Gastroesophageal sphincter (tissue), 4 donors: ENCODE results near the gene ANKMY2. TPM values are rescaled to one million over a fixed set of nuclear protein-coding genes. Genes with fewer than 3 reads are reported as not detected.
A peak's percentile ranks its signal among the peaks of the same experiment; 100 is the strongest.
"Not testable (repeated sequence)": the region's sequence is repeated elsewhere in the genome, so short reads cannot be mapped to it uniquely, and the experiment has no call there.

Experiments
- ATAC-seq: fragments of 150-250 bp; one replicate; pipeline ENCODE4 v1.9.1; 2016; ENCODE audit warnings: mild to moderate bottlenecking, moderate library complexity
- H3K27ac ChIP-seq, 4 donors: fragments of 200-600 bp; sonication (generic) in 3 of 4; 1 replicate in 3 of 4; 2 replicates in 1 of 4; pipeline ENCODE4 v1.5.1; 2016 to 2019
- H3K27me3 ChIP-seq: fragments of 200-600 bp; sonication (generic); one replicate; pipeline ENCODE4 v1.5.1; 2019
- H3K36me3 ChIP-seq, 2 donors: fragments of 200-600 bp; sonication (generic); one replicate each; pipeline ENCODE4 v1.5.1; 2019; ENCODE audit warnings: control low read depth in 1 of 2
- H3K4me1 ChIP-seq, 3 donors: fragments of 200-600 bp; sonication (generic); 1 replicate in 2 of 3; 2 replicates in 1 of 3; pipeline ENCODE4 v1.5.1; 2016 to 2019; ENCODE audit warnings: control low read depth in 2 of 3
- H3K4me3 ChIP-seq, 2 donors: fragments of 200-600 bp; sonication (generic); one replicate each; pipeline ENCODE4 v1.5.1; 2019; ENCODE audit warnings: mild to moderate bottlenecking in 1 of 2, moderate library complexity in 1 of 2
- H3K9me3 ChIP-seq, 3 donors: fragments of 200-600 bp; sonication (generic); one replicate each; pipeline ENCODE4 v1.5.1; 2017 to 2019; ENCODE audit warnings: control low read depth in 2 of 3
- EP300 ChIP-seq: sonication (generic); formaldehyde crosslinking; IDR thresholded peaks from one replicate; pipeline ENCODE4 v1.6.1; 2017; ENCODE audit warnings: antibody characterized with exemption, mild to moderate bottlenecking
- POLR2A ChIP-seq, 2 donors: fragments of 450-650 bp; IDR thresholded peaks; one replicate each; pipeline ENCODE4 v1.6.1; 2017; ENCODE audit warnings: antibody characterized with exemption in 2 of 2, mild to moderate bottlenecking in 2 of 2, moderate library complexity in 1 of 2
- POLR2AphosphoS5 ChIP-seq: sonication (generic); formaldehyde crosslinking; IDR thresholded peaks from one replicate; pipeline ENCODE4 v1.6.1; 2017; ENCODE audit warnings: antibody characterized with exemption
- WGBS, 2 donors: methylation state at CpG; one replicate each; pipeline ENCODE4 v1.1.5; 2018; ENCODE audit warnings: low coverage in 1 of 2; 5-methylcytosine and 5-hydroxymethylcytosine counted together
- total RNA-seq, 4 donors: library from RNA; depleted of rRNA; stranded (reverse); fragments of >200 nt; gene quantifications; one replicate each; pipeline ENCODE4 v1.1.0, GENCODE V29; 2016
- TF ChIP-seq, protein P1 (sequence below), 4 experiments: fragments of 200-600 bp in 2 of 4; fragments of 450-650 bp in 2 of 4; sonication (generic) in 1 of 4; IDR thresholded peaks; one replicate each; pipeline ENCODE4 v1.5.1; 2017 to 2019; ENCODE audit warnings: antibody characterized with exemption in 4 of 4, mild to moderate bottlenecking in 2 of 4, moderate library complexity in 2 of 4

The ANKMY2 gene
- total RNA-seq, 4 donors from 2014 or later, result 13.2 to 37.9 (median 25.3) TPM

DNA sequence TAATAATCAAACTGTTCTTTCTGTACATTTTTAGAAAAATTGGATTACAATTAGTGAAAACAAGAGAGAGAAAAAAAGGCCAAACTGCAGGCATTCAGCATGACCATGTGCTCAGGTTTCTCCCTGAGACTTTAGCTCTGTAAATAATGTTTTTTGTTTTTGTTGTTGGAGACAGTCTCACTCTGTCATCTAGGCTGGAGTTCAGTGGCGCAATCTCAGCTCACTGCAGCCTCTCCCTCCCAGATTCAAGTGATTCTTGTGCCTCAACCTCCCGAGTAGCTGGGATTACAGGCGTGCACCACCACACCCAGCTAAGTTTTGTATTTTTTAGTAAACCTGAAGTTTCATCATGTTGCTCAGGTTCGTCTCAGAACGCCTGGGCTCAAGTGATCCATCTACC lies 23.4 kb upstream of the ANKMY2 start:
- no peak for ATAC-seq

DNA sequence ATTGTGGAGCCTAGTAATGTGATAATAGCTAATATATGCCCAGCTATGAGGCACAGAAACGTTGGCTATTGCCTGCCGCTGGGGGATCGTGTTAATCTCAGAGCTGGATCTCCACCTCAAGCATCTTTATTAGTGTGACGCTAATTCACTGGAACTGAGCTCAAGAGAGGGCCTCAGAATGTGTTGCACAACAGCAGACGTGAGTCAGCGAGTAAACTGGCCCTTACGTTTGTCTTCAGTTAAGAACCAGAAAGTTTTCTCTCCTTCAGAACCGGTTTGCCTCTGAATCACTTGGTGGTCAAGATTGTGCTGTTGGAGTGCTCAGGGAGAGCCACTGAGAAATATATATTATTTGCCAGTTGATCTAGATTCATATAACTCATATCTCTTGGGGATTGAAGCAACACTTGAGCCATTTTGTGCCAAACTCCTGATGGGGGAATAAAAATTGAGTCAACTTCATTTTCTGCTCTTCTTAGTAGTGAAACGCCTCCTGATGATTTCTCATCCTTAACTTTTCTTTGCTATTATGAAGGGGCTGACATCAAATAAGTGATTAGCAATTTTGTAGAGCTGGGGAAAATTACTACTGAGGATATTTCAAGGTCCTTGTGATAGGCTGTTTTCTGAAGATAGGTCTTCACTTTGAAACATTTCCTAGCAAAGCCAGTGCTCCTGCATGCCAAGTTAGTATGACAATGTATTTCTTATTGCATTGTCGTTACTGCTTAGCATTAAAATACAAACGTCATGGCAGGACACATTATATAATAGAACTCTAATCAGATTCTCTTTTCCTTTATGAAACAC lies 22.7 kb upstream of the ANKMY2 start:
- TF ChIP-seq POLR2AphosphoS5, result peak; percentile 44
- TF ChIP-seq, protein P1, sequence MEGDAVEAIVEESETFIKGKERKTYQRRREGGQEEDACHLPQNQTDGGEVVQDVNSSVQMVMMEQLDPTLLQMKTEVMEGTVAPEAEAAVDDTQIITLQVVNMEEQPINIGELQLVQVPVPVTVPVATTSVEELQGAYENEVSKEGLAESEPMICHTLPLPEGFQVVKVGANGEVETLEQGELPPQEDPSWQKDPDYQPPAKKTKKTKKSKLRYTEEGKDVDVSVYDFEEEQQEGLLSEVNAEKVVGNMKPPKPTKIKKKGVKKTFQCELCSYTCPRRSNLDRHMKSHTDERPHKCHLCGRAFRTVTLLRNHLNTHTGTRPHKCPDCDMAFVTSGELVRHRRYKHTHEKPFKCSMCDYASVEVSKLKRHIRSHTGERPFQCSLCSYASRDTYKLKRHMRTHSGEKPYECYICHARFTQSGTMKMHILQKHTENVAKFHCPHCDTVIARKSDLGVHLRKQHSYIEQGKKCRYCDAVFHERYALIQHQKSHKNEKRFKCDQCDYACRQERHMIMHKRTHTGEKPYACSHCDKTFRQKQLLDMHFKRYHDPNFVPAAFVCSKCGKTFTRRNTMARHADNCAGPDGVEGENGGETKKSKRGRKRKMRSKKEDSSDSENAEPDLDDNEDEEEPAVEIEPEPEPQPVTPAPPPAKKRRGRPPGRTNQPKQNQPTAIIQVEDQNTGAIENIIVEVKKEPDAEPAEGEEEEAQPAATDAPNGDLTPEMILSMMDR (IDR thresholded peaks at IDR 0.05), result peak in 1 of 4 experiments; percentile 6
- TF ChIP-seq EP300, result no peak
- 45 to 53% methylated on average over 8 to 11 of the region's 11 CpGs for WGBS, 2 donors
- H3K9me3 ChIP-seq, result no peaks in the 10 kb centered on the region
- H3K4me3 ChIP-seq, result no peak overlapping the region
- ATAC-seq, result peak; percentile 92
- no peaks in the 10 kb centered on the region for H3K27me3 ChIP-seq
- H3K4me1 ChIP-seq, result peaks cover 0 to 49% (median 2%) of the 10 kb centered on the region in 3 donors
- H3K27ac ChIP-seq, result peak overlapping the region; percentile 49 to 74 (median 68)
- H3K36me3 ChIP-seq, result no peaks in the 10 kb centered on the region

More for the DNA sequence above, 23.4 kb upstream of the ANKMY2 start:
- 91 to 100% methylated on average over 3 to 5 of the region's 5 CpGs for WGBS, 2 donors
- Histone ChIP-seq H3K4me3 (no peak overlapping the region), H3K27ac (peak overlapping the region in 3 of 4 donors; percentile 49 to 74 (median 70)), H3K27me3 (no peaks in the 10 kb centered on the region), H3K4me1 (peaks cover 0 to 46% (median 2%) of the 10 kb centered on the region in 3 donors), H3K36me3 (no peaks in the 10 kb centered on the region), H3K9me3 (no peaks in the 10 kb centered on the region)
- TF ChIP-seq POLR2AphosphoS5 (no peak), POLR2A (IDR thresholded peaks at IDR 0.05) (no peak), EP300 (no peak)
- TF ChIP-seq, protein P1 (IDR thresholded peaks at IDR 0.05), result no peak

DNA sequence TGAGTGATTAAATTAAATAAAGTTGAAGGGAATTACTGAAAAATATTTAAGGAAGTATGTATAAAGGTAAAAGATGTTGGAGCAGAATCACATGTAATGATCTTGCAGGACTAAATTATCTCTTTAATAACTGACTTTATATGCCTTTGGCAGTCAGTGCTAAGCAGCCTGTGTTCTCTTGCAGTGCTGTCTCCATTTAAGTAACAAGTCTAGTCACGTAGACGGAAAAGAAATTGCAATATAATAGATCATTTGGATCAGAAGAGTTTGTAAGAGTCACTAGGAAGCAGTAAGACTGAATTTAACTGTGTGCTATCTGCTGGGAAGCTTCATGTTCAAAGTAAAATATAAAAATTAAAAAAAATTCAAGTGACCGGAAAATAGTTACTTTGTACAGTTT lies 21.8 kb upstream of the ANKMY2 start:
- Histone ChIP-seq H3K27me3 (no peaks in the 10 kb centered on the region), H3K9me3 (no peaks in the 10 kb centered on the region), H3K4me3 (no peak overlapping the region), H3K27ac (peak overlapping the region; percentile 49 to 74 (median 68)), H3K36me3 (no peaks in the 10 kb centered on the region), H3K4me1 (peaks cover 0 to 58% (median 2%) of the 10 kb centered on the region in 3 donors)
- TF ChIP-seq POLR2A (IDR thresholded peaks at IDR 0.05) (no peak), POLR2AphosphoS5 (no peak)
- no peak for ATAC-seq
- WGBS, 2 donors, result 31 to 56% methylated on average over 3 of the region's 3 CpGs

DNA sequence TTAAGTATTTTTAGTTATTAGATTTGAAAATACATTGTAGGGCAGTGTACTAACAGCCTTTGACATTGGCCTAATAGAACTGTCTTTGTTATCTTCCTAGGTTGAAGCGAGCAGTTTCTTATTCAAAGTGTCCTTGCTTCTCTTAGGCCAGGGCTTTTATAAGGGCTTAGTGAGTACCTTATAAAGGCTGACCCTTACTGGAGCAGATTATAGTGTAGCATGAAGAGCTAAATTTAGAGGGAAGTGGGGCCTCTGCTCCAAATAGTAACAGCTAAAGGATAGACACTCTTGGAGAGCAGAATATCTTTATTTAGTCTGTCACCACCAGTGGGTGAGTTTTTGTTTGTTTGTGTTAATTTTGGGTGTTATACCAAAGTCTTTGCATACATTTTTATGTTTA lies 16.4 kb upstream of the ANKMY2 start:
- H3K4me3 ChIP-seq, result no peak overlapping the region
- no peaks in the 10 kb centered on the region for H3K9me3 ChIP-seq
- WGBS, 2 donors, result 38% methylated on average over 1 of the region's 1 CpG; no CpG with 5 or more reads in 1 of the 2 donors

DNA sequence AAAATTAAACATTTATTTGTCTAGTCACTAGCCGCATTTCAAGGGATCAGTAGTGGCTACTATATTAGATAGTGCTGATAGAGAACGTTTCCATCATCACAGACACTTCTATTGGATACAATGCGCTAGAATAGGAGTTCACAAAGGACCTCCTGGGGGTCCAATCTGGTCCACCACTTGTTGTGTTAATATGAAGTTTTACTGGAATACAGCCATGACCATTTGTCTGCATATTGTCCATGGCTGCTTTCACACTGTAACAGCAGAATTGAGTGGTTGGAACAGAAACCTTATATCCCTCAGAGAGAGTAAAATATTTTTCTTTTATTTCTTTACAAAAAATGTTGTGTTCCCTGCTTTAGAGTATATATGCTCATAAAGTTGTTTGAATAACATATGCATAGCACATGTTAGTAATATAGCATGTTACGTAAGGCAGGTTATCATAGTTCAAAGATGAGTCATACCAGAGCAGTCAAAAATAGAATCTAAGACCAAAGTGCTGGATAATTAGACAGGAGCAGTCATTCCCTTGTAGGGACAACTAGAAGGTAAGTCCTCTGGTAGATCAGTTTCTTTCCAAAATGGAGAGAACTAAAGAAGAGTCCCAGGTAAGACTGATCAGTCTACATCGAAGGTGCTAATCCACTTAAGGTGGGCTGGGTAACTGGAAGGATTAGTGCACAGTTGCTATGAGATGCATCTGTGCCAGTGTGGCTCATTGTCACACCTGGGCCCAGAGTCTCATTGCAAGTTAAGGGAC lies 15.3 kb upstream of the ANKMY2 start:
- no peak for TF ChIP-seq POLR2A (IDR thresholded peaks at IDR 0.05)
- TF ChIP-seq, protein P1 (IDR thresholded peaks at IDR 0.05), result no peak
- no peak overlapping the region for H3K27ac ChIP-seq
- ATAC-seq, result no peak
- 74 to 81% methylated on average over 5 of the region's 5 CpGs for WGBS, 2 donors
- H3K4me3 ChIP-seq, result no peak overlapping the region
- peaks cover 10 to 53% (median 11%) of the 10 kb centered on the region in 3 donors for H3K4me1 ChIP-seq
- H3K9me3 ChIP-seq, result no peaks in the 10 kb centered on the region
- no peaks in the 10 kb centered on the region for H3K27me3 ChIP-seq
- H3K36me3 ChIP-seq, result no peaks in the 10 kb centered on the region

More for the DNA sequence above, 16.4 kb upstream of the ANKMY2 start:
- Histone ChIP-seq H3K27me3 (no peaks in the 10 kb centered on the region), H3K27ac (peak overlapping the region; percentile 17 to 47 (median 38)), H3K4me1 (peaks cover 10 to 55% (median 11%) of the 10 kb centered on the region in 3 donors), H3K36me3 (no peaks in the 10 kb centered on the region)
- no peak for TF ChIP-seq EP300
- TF ChIP-seq, protein P1 (IDR thresholded peaks at IDR 0.05), result no peak
- TF ChIP-seq POLR2AphosphoS5, result no peak
- TF ChIP-seq POLR2A (IDR thresholded peaks at IDR 0.05), result no peak
- ATAC-seq, result no peak

DNA sequence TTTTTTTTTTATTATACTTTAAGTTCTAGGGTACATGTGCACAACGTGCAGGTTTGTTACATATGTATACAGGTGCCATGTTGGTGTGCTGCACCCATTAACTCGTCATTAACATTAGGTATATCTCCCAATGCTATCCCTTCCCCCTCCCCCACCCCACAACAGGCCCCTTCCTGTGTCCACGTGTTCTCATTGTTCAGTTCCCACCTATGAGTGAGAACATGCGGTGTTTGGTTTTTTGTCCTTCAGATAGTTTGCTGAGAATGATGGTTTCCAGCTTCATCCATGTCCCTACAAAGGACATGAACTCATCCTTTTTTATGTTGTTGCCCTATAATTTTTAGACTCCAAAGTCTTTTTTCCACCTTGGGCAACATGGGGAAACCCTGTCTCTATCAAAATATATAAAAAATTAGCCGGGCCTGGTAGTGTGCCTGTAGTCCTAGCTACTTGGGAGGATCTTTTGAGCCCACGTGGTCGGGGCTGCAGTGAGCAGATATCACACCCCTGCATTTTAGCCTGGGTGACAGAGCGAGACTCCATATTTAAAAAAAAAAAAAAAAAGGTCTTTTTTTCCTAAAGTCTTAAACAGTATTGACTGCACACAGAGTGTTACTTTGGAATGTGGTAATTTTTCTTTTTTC lies 14.4 kb upstream of the ANKMY2 start:
- WGBS, 2 donors, result 81% methylated on average over 6 to 8 of the region's 8 CpGs

More for the DNA sequence above, 14.4 kb upstream of the ANKMY2 start:
- ATAC-seq, H3K27me3 ChIP-seq, H3K27ac ChIP-seq, H3K4me3 ChIP-seq, H3K9me3 ChIP-seq, H3K36me3 ChIP-seq: not testable (repeated sequence)
- peaks cover 10 to 57% (median 11%) of the 10 kb centered on the region in 3 donors for H3K4me1 ChIP-seq
